ENCODE data around the gene PCDH7. TPM values are rescaled to one million over a fixed set of nuclear protein-coding genes. Genes with fewer than 3 reads are reported as not detected.
A peak's percentile ranks its signal among the peaks of the same experiment; 100 is the strongest.

The PCDH7 gene
- total RNA-seq, 1 experiment from 2014 or later, result 1.9 TPM

DNA sequence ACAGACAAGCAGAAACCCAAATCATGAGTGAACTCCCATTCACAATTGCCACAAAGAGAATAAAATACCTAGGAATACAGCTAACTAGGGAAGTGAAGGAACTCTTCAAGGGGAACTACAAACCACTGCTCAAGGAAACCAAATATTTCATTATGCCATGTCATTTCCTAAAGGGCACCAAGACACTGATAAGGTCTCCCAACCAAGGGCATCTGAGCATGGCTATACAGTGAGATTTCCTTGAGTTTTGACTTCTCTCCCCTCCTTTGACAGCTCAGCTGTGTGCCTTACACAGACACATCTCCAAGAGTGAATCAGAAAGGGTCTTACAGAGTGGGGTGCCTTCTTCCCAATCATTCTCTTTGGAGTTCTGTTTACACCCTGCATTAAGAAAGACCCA is 40.4 kb downstream of the PCDH7 start:
- ATAC-seq, result no peak

DNA sequence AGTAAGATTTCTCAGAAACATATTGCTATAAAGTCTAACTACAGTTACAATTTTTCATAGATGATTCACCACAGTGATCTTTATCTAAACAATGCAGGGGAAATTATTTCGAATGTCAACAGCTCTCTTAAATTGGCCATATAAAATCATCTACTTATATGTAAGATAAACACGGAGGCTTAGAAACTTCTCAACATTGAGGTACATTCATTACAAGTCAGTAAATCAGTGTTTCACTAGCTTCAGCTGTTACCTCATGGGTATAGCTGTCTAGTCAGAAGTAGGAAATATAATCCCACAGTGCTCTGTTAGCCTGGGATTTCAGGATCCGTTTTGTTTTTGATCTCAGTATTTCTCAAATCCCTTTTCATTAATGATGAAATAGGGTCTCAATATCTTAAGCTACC is 43.2 kb downstream of the PCDH7 start:
- H3K4me2 ChIP-seq (ENCODE audit: low read length), result peak overlapping the region; percentile 61
- CTCF ChIA-PET, result no interaction called here
- TF ChIP-seq EZH2phosphoT487 (IDR thresholded peaks at IDR 0.05; ENCODE audit: borderline replicate concordance, low read length), result no peak
- TF ChIP-seq EZH2 (IDR thresholded peaks at IDR 0.05; ENCODE audit: low read length, unreplicated experiment), result no peak
- TF ChIP-seq, protein P1, sequence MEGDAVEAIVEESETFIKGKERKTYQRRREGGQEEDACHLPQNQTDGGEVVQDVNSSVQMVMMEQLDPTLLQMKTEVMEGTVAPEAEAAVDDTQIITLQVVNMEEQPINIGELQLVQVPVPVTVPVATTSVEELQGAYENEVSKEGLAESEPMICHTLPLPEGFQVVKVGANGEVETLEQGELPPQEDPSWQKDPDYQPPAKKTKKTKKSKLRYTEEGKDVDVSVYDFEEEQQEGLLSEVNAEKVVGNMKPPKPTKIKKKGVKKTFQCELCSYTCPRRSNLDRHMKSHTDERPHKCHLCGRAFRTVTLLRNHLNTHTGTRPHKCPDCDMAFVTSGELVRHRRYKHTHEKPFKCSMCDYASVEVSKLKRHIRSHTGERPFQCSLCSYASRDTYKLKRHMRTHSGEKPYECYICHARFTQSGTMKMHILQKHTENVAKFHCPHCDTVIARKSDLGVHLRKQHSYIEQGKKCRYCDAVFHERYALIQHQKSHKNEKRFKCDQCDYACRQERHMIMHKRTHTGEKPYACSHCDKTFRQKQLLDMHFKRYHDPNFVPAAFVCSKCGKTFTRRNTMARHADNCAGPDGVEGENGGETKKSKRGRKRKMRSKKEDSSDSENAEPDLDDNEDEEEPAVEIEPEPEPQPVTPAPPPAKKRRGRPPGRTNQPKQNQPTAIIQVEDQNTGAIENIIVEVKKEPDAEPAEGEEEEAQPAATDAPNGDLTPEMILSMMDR (conservative IDR thresholded peaks at IDR 0.05; ENCODE audit: low read depth, low read length), result no peak
- H3K9ac ChIP-seq (ENCODE audit: low read length), result no peak overlapping the region
- no TSS peak for BruUV-seq (replicated peaks)
- DNase-seq, result peak; percentile 67
- H2AFZ ChIP-seq (ENCODE audit: low read length), result 0 out of 2 replicates have a peak overlapping the region, but pooled peaks have one; percentile 12
- peak overlapping the region; percentile 45 for H3K27ac ChIP-seq (ENCODE audit: low read length)
- intact Hi-C loops (cut with micrococcal nuclease), result no loop called here
- no peaks in the 10 kb centered on the region for H3K9me3 ChIP-seq (ENCODE audit: low read length)
- H3K36me3 ChIP-seq (ENCODE audit: low read depth, low read length), result no peaks in the 10 kb centered on the region
- H3K27me3 ChIP-seq (ENCODE audit: low read length), result no peaks in the 10 kb centered on the region
- no peaks in the 10 kb centered on the region for H3F3A ChIP-seq (ENCODE audit: low read length, unreplicated experiment)
- H3K9me2 ChIP-seq (replicated peaks; ENCODE audit: low read length), result no peaks in the 10 kb centered on the region
- POLR2A ChIA-PET (ENCODE audit: unreplicated experiment), result no interaction called here
- H3K4me3 ChIP-seq (ENCODE audit: low read length), result no peak overlapping the region; the same call in 1 of the 2 replicates
- H3K79me2 ChIP-seq (ENCODE audit: low read length), result no peaks in the 10 kb centered on the region
- peak; percentile 95 for ATAC-seq
- peaks cover 16% of the 10 kb centered on the region for H3K4me1 ChIP-seq (ENCODE audit: insufficient read depth, low read length)
- no peaks in the 10 kb centered on the region for H4K20me1 ChIP-seq (ENCODE audit: low read length)

More for the DNA sequence above, 40.4 kb downstream of the PCDH7 start:
- no peak overlapping the region for H3K4me3 ChIP-seq (ENCODE audit: low read length)
- H2AFZ ChIP-seq (ENCODE audit: low read length), result no peak overlapping the region
- TF ChIP-seq EZH2phosphoT487 (IDR thresholded peaks at IDR 0.05; ENCODE audit: borderline replicate concordance, low read length) (no peak), EZH2 (IDR thresholded peaks at IDR 0.05; ENCODE audit: low read length, unreplicated experiment) (no peak)
- TF ChIP-seq, protein P1 (conservative IDR thresholded peaks at IDR 0.05; ENCODE audit: low read depth, low read length), result no peak
- BruUV-seq (replicated peaks), result no TSS peak
- no peaks in the 10 kb centered on the region for H3K79me2 ChIP-seq (ENCODE audit: low read length)
- no peak overlapping the region for H3K9ac ChIP-seq (ENCODE audit: low read length)
- H3K4me1 ChIP-seq (ENCODE audit: insufficient read depth, low read length), result peaks cover 35% of the 10 kb centered on the region
- H3K9me2 ChIP-seq (replicated peaks; ENCODE audit: low read length), result no peaks in the 10 kb centered on the region
- intact Hi-C loops (cut with micrococcal nuclease), result no loop called here
- no peaks in the 10 kb centered on the region for H3K27me3 ChIP-seq (ENCODE audit: low read length)
- H3K36me3 ChIP-seq (ENCODE audit: low read depth, low read length), result no peaks in the 10 kb centered on the region
- no peaks in the 10 kb centered on the region for H3K9me3 ChIP-seq (ENCODE audit: low read length)
- CTCF ChIA-PET, result no interaction called here
- DNase-seq, result no peak
- H3K27ac ChIP-seq (ENCODE audit: low read length), result no peak overlapping the region
- H3K4me2 ChIP-seq (ENCODE audit: low read length), result no peak overlapping the region
- H4K20me1 ChIP-seq (ENCODE audit: low read length), result no peaks in the 10 kb centered on the region
- H3F3A ChIP-seq (ENCODE audit: low read length, unreplicated experiment), result no peaks in the 10 kb centered on the region
- POLR2A ChIA-PET (ENCODE audit: unreplicated experiment), result no interaction called here

DNA sequence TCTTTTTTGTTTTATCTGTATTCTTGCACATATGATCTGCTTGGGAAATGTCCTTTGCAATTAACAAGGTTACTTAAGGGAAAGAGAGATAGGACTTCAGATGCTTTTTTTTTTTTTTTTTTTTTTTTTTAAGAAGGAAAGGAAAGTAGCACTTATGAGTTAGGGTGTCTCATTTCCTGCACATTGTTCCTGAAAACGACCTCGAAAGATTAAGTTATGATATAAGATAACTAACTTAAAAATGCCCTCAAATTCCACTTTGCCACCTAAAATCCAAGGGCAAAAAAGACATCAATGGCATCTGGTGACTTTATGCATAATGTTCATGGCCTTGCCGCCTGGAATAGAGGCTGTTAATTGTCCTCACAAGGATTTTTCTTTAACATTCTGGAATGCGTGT is 44.9 kb downstream of the PCDH7 start:
- Histone ChIP-seq H3K36me3 (ENCODE audit: low read depth, low read length) (no peaks in the 10 kb centered on the region), H3K79me2 (ENCODE audit: low read length) (no peaks in the 10 kb centered on the region), H3K27ac (ENCODE audit: low read length) (no peak overlapping the region), H3K4me2 (ENCODE audit: low read length) (no peak overlapping the region), H4K20me1 (ENCODE audit: low read length) (no peaks in the 10 kb centered on the region), H3K9me3 (ENCODE audit: low read length) (no peaks in the 10 kb centered on the region), H3K9ac (ENCODE audit: low read length) (no peak overlapping the region), H2AFZ (ENCODE audit: low read length) (no peak overlapping the region), H3K4me1 (ENCODE audit: insufficient read depth, low read length) (peaks cover 22% of the 10 kb centered on the region), H3K27me3 (ENCODE audit: low read length) (no peaks in the 10 kb centered on the region), H3K9me2 (replicated peaks; ENCODE audit: low read length) (no peaks in the 10 kb centered on the region), H3F3A (ENCODE audit: low read length, unreplicated experiment) (no peaks in the 10 kb centered on the region), H3K4me3 (ENCODE audit: low read length) (no peak overlapping the region)
- TF ChIP-seq EZH2phosphoT487 (IDR thresholded peaks at IDR 0.05; ENCODE audit: borderline replicate concordance, low read length) (no peak), EZH2 (IDR thresholded peaks at IDR 0.05; ENCODE audit: low read length, unreplicated experiment) (no peak)
- TF ChIP-seq, protein P1 (conservative IDR thresholded peaks at IDR 0.05; ENCODE audit: low read depth, low read length), result no peak
- intact Hi-C loops (cut with micrococcal nuclease), result no loop called here
- BruUV-seq (replicated peaks), result no TSS peak
- no peak for ATAC-seq
- ChIA-PET CTCF (no interaction called here), POLR2A (ENCODE audit: unreplicated experiment) (no interaction called here)
- no peak for DNase-seq

Data from PC-3 (cell line).